ENCODE measurements around the gene ATP13A3.

The ATP13A3 gene

GRCh38 chr3:194404365-194405140 lies 82.2 kb downstream of the ATP13A3 start:
- no peak overlapping the region for H3K27ac Mint-ChIP-seq (ENCODE audit: low read depth)
- H3K4me1 Mint-ChIP-seq = peaks cover 5% of the 10 kb centered on the region
- peaks cover 9% of the 10 kb centered on the region for H3K36me3 Mint-ChIP-seq (ENCODE audit: insufficient read depth)
- no peaks in the 10 kb centered on the region for H3K9me3 Mint-ChIP-seq
- H3K4me3 Mint-ChIP-seq = no peak overlapping the region
- DNase-seq (ENCODE audit: low spot score in 2 of 2) = no peak
- peaks cover 9% of the 10 kb centered on the region for H3K27me3 Mint-ChIP-seq
- ATAC-seq (replicated peaks; ENCODE audit: extremely low read depth, poor library complexity, severe bottlenecking) = no peak

GRCh38 chr3:194401868-194402329 lies 84.9 kb downstream of the ATP13A3 start:
- H3K4me1 Mint-ChIP-seq = peaks cover 27% of the 10 kb centered on the region
- no peaks in the 10 kb centered on the region for H3K9me3 Mint-ChIP-seq
- no peaks in the 10 kb centered on the region for H3K36me3 Mint-ChIP-seq (ENCODE audit: insufficient read depth)
- no peak for ATAC-seq (replicated peaks; ENCODE audit: extremely low read depth, poor library complexity, severe bottlenecking)
- H3K27me3 Mint-ChIP-seq = peaks cover 33% of the 10 kb centered on the region
- H3K27ac Mint-ChIP-seq (ENCODE audit: low read depth) = no peak overlapping the region
- no peak overlapping the region for H3K4me3 Mint-ChIP-seq
- DNase-seq (ENCODE audit: low spot score in 2 of 2) = no peak

GRCh38 chr3:194401346-194401745 lies 85.5 kb downstream of the ATP13A3 start:
- ATAC-seq (replicated peaks; ENCODE audit: extremely low read depth, poor library complexity, severe bottlenecking) = no peak

GRCh38 chr3:194399874-194400411 lies 86.9 kb downstream of the ATP13A3 start:
- H3K27me3 Mint-ChIP-seq = peaks cover 49% of the 10 kb centered on the region
- no peaks in the 10 kb centered on the region for H3K9me3 Mint-ChIP-seq
- DNase-seq (ENCODE audit: low spot score in 2 of 2) (no peak), ATAC-seq (replicated peaks; ENCODE audit: extremely low read depth, poor library complexity, severe bottlenecking) (no peak)
- no peak overlapping the region for H3K27ac Mint-ChIP-seq (ENCODE audit: low read depth)
- no peak overlapping the region for H3K4me3 Mint-ChIP-seq
- peaks cover 40% of the 10 kb centered on the region for H3K4me1 Mint-ChIP-seq
- peaks cover 1% of the 10 kb centered on the region for H3K36me3 Mint-ChIP-seq (ENCODE audit: insufficient read depth)

More at GRCh38 chr3:194401346-194401745, 85.5 kb downstream of the ATP13A3 start:
- no peak overlapping the region for H3K4me3 Mint-ChIP-seq
- H3K36me3 Mint-ChIP-seq (ENCODE audit: insufficient read depth) = no peaks in the 10 kb centered on the region
- H3K27ac Mint-ChIP-seq (ENCODE audit: low read depth) = no peak overlapping the region
- peaks cover 35% of the 10 kb centered on the region for H3K27me3 Mint-ChIP-seq
- no peaks in the 10 kb centered on the region for H3K9me3 Mint-ChIP-seq
- no peak for DNase-seq (ENCODE audit: low spot score in 2 of 2)
- peaks cover 28% of the 10 kb centered on the region for H3K4me1 Mint-ChIP-seq

- peaks cover 2% of the 10 kb centered on the region for H3K36me3 Mint-ChIP-seq (ENCODE audit: insufficient read depth)
- H3K27ac Mint-ChIP-seq (ENCODE audit: low read depth) = no peak within 1 kb of the TSS
- H3K27me3 Mint-ChIP-seq = peaks cover 56% of the 10 kb centered on the region
- no peak for DNase-seq (ENCODE audit: low spot score in 2 of 2)
- no peaks in the 10 kb centered on the region for H3K9me3 Mint-ChIP-seq
- ATAC-seq (replicated peaks; ENCODE audit: extremely low read depth, poor library complexity, severe bottlenecking) = no peak
- H3K4me1 Mint-ChIP-seq = peaks cover 40% of the 10 kb centered on the region
- peak within 1 kb of the TSS; percentile 77 for H3K4me3 Mint-ChIP-seq
Observed at GRCh38 chr3:194399166-194399565, 87.6 kb downstream of the ATP13A3 start, which contains the start of gene GP5. GP5 (minus strand) TSS chr3:194399266; CDS start chr3:194398282, 984 bp downstream.

- no peaks in the 10 kb centered on the region for H3K9me3 Mint-ChIP-seq
- no peak overlapping the region for H3K27ac Mint-ChIP-seq (ENCODE audit: low read depth)
- peaks cover 40% of the 10 kb centered on the region for H3K4me1 Mint-ChIP-seq
- peaks cover 56% of the 10 kb centered on the region for H3K27me3 Mint-ChIP-seq
- peaks cover 2% of the 10 kb centered on the region for H3K36me3 Mint-ChIP-seq (ENCODE audit: insufficient read depth)
- ATAC-seq (replicated peaks; ENCODE audit: extremely low read depth, poor library complexity, severe bottlenecking) (peak; percentile 43), DNase-seq (ENCODE audit: low spot score in 2 of 2) (no peak)
- peak overlapping the region; percentile 77 for H3K4me3 Mint-ChIP-seq
Observed at GRCh38 chr3:194397757-194398312, 89.0 kb downstream of the ATP13A3 start.

- peak overlapping the region; percentile 77 for H3K4me3 Mint-ChIP-seq
- no peak for DNase-seq (ENCODE audit: low spot score in 2 of 2)
- H3K27ac Mint-ChIP-seq (ENCODE audit: low read depth) = no peak overlapping the region
- peak; percentile 44 for ATAC-seq (replicated peaks; ENCODE audit: extremely low read depth, poor library complexity, severe bottlenecking)
- H3K36me3 Mint-ChIP-seq (ENCODE audit: insufficient read depth) = peaks cover 2% of the 10 kb centered on the region
- H3K27me3 Mint-ChIP-seq = peaks cover 56% of the 10 kb centered on the region
- no peaks in the 10 kb centered on the region for H3K9me3 Mint-ChIP-seq
- peaks cover 40% of the 10 kb centered on the region for H3K4me1 Mint-ChIP-seq
Observed at GRCh38 chr3:194396859-194397756, 89.7 kb downstream of the ATP13A3 start.

- Mint-ChIP-seq H3K4me1 (peaks cover 40% of the 10 kb centered on the region), H3K9me3 (no peaks in the 10 kb centered on the region), H3K36me3 (ENCODE audit: insufficient read depth) (peaks cover 2% of the 10 kb centered on the region), H3K4me3 (peak overlapping the region; percentile 77), H3K27me3 (peaks cover 56% of the 10 kb centered on the region), H3K27ac (ENCODE audit: low read depth) (no peak overlapping the region)
- no peak for DNase-seq (ENCODE audit: low spot score in 2 of 2)
- no peak for ATAC-seq (replicated peaks; ENCODE audit: extremely low read depth, poor library complexity, severe bottlenecking)
Observed at GRCh38 chr3:194396539-194396858, 90.3 kb downstream of the ATP13A3 start.

GRCh38 chr3:194395778-194396538 lies 90.8 kb downstream of the ATP13A3 start:
- H3K4me3 Mint-ChIP-seq = peak overlapping the region; percentile 77
- H3K27me3 Mint-ChIP-seq = peaks cover 58% of the 10 kb centered on the region
- no peak overlapping the region for H3K27ac Mint-ChIP-seq (ENCODE audit: low read depth)
- ATAC-seq (replicated peaks; ENCODE audit: extremely low read depth, poor library complexity, severe bottlenecking) (no peak), DNase-seq (ENCODE audit: low spot score in 2 of 2) (no peak)
- peaks cover 40% of the 10 kb centered on the region for H3K4me1 Mint-ChIP-seq
- H3K9me3 Mint-ChIP-seq = no peaks in the 10 kb centered on the region
- peaks cover 2% of the 10 kb centered on the region for H3K36me3 Mint-ChIP-seq (ENCODE audit: insufficient read depth)

- Mint-ChIP-seq H3K27me3 (peaks cover 63% of the 10 kb centered on the region), H3K4me3 (no peak overlapping the region), H3K36me3 (ENCODE audit: insufficient read depth) (peaks cover 2% of the 10 kb centered on the region), H3K9me3 (no peaks in the 10 kb centered on the region), H3K27ac (ENCODE audit: low read depth) (no peak overlapping the region), H3K4me1 (peaks cover 39% of the 10 kb centered on the region)
- no peak for DNase-seq (ENCODE audit: low spot score in 2 of 2)
- no peak for ATAC-seq (replicated peaks; ENCODE audit: extremely low read depth, poor library complexity, severe bottlenecking)
Observed at GRCh38 chr3:194395212-194395611, 91.6 kb downstream of the ATP13A3 start.

GRCh38 chr3:194392576-194392975 lies 94.2 kb downstream of the ATP13A3 start:
- Mint-ChIP-seq H3K36me3 (ENCODE audit: insufficient read depth) (peaks cover 2% of the 10 kb centered on the region), H3K4me1 (peaks cover 19% of the 10 kb centered on the region), H3K4me3 (no peak overlapping the region), H3K27ac (ENCODE audit: low read depth) (no peak overlapping the region), H3K9me3 (no peaks in the 10 kb centered on the region), H3K27me3 (peaks cover 44% of the 10 kb centered on the region)
- ATAC-seq (replicated peaks; ENCODE audit: extremely low read depth, poor library complexity, severe bottlenecking) (no peak), DNase-seq (ENCODE audit: low spot score in 2 of 2) (no peak)

- H3K4me3 Mint-ChIP-seq = no peak overlapping the region
- ATAC-seq (replicated peaks; ENCODE audit: extremely low read depth, poor library complexity, severe bottlenecking) = no peak
Observed at GRCh38 chr3:194390835-194391234, 96.0 kb downstream of the ATP13A3 start.

More at GRCh38 chr3:194390835-194391234, 96.0 kb downstream of the ATP13A3 start:
- no peak for DNase-seq (ENCODE audit: low spot score in 2 of 2)
- H3K9me3 Mint-ChIP-seq = no peaks in the 10 kb centered on the region
- peaks cover 47% of the 10 kb centered on the region for H3K27me3 Mint-ChIP-seq
- H3K27ac Mint-ChIP-seq (ENCODE audit: low read depth) = no peak overlapping the region
- H3K4me1 Mint-ChIP-seq = peaks cover 7% of the 10 kb centered on the region
- H3K36me3 Mint-ChIP-seq (ENCODE audit: insufficient read depth) = peaks cover 1% of the 10 kb centered on the region
